ENCODE data around the gene AHCY.
"Not testable (repeated sequence)": the region's sequence is repeated elsewhere in the genome, so short reads cannot be mapped to it uniquely, and the experiment has no call there.

Gene AHCY

GRCh38 chr20:34328928-34329677 lies 25.9 kb upstream of the AHCY start:
- no peak overlapping the region for H3K4me3 ChIP-seq (ENCODE audit: low read length)
- no peak for DNase-seq (ENCODE audit: low read depth, low spot score)

GRCh38 chr20:34328207-34328606 lies 25.1 kb upstream of the AHCY start:
- H3K4me3 ChIP-seq (ENCODE audit: low read length); DNase-seq (ENCODE audit: low read depth, low spot score): not testable (repeated sequence)

GRCh38 chr20:34324541-34324940 lies 21.4 kb upstream of the AHCY start:
- DNase-seq (ENCODE audit: low read depth, low spot score) = no peak

GRCh38 chr20:34322267-34323105 lies 19.3 kb upstream of the AHCY start:
- no peak for DNase-seq (ENCODE audit: low read depth, low spot score)
- no peak overlapping the region for H3K4me3 ChIP-seq (ENCODE audit: low read length)

More at GRCh38 chr20:34324541-34324940, 21.4 kb upstream of the AHCY start:
- no peak overlapping the region for H3K4me3 ChIP-seq (ENCODE audit: low read length)

- no peak overlapping the region for H3K4me3 ChIP-seq (ENCODE audit: low read length)
- DNase-seq (ENCODE audit: low read depth, low spot score) = no peak
Observed at GRCh38 chr20:34320861-34321260, 17.7 kb upstream of the AHCY start.

- DNase-seq (ENCODE audit: low read depth, low spot score) = no peak
- H3K4me3 ChIP-seq (ENCODE audit: low read length) = no peak overlapping the region
Observed at GRCh38 chr20:34318609-34319443, 15.7 kb upstream of the AHCY start.

GRCh38 chr20:34316196-34316814 lies 13.2 kb upstream of the AHCY start:
- no peak for DNase-seq (ENCODE audit: low read depth, low spot score)
- H3K4me3 ChIP-seq (ENCODE audit: low read length) = no peak overlapping the region

- DNase-seq (ENCODE audit: low read depth, low spot score) = no peak
- no peak overlapping the region for H3K4me3 ChIP-seq (ENCODE audit: low read length)
Observed at GRCh38 chr20:34315236-34315635, 12.1 kb upstream of the AHCY start.

- DNase-seq (ENCODE audit: low read depth, low spot score) = peak; percentile 83
- H3K4me3 ChIP-seq (ENCODE audit: low read length) = peak overlapping the region; percentile 19; the same call in 1 of the 2 replicates
Observed at GRCh38 chr20:34312544-34313217, 9.5 kb upstream of the AHCY start.

- DNase-seq (ENCODE audit: low read depth, low spot score) = no peak
- no peak overlapping the region for H3K4me3 ChIP-seq (ENCODE audit: low read length)
Observed at GRCh38 chr20:34312024-34312460, 8.9 kb upstream of the AHCY start.

GRCh38 chr20:34311118-34312023 lies 8.2 kb upstream of the AHCY start:
- H3K4me3 ChIP-seq (ENCODE audit: low read length) = no peak overlapping the region
- DNase-seq (ENCODE audit: low read depth, low spot score) = no peak

- DNase-seq (ENCODE audit: low read depth, low spot score) = no peak
- H3K4me3 ChIP-seq (ENCODE audit: low read length) = no peak overlapping the region
Observed at GRCh38 chr20:34310481-34311117, 7.4 kb upstream of the AHCY start.

GRCh38 chr20:34309691-34310090 lies 6.5 kb upstream of the AHCY start:
- no peak overlapping the region for H3K4me3 ChIP-seq (ENCODE audit: low read length)
- DNase-seq (ENCODE audit: low read depth, low spot score) = no peak

- no peak for DNase-seq (ENCODE audit: low read depth, low spot score)
- H3K4me3 ChIP-seq (ENCODE audit: low read length) = no peak overlapping the region
Observed at GRCh38 chr20:34305333-34306230, 2.4 kb upstream of the AHCY start.

- peak overlapping the region; percentile 90 for H3K4me3 ChIP-seq (ENCODE audit: low read length)
- no peak for DNase-seq (ENCODE audit: low read depth, low spot score)
Observed at GRCh38 chr20:34302312-34302722, 838 bp downstream of the AHCY start.
